OCI-LY1 (cell line): ENCODE results near the gene TRIM7.

Experiments
- H2AFZ ChIP-seq: fragments of 200-600 bp; sonication (generic), shearing (Covaris generic); 2 replicates; pipeline ENCODE4 v1.6.0; 2014; ENCODE audit warnings: antibody characterized with exemption, mild to moderate bottlenecking, low read length
- H3F3A ChIP-seq: fragments of 200-600 bp; sonication (generic), shearing (Covaris generic); 2 replicates; pipeline ENCODE4 v1.6.0; 2014; ENCODE audit warnings: mild to moderate bottlenecking, antibody characterized with exemption, low read length, moderate library complexity; ENCODE audit not compliant: insufficient read depth
- H3K27ac ChIP-seq: fragments of 200-600 bp; sonication (generic); 2 replicates; pipeline ENCODE4 v1.5.1; 2014; ENCODE audit warnings: low read length, mixed run types, mild to moderate bottlenecking, low read depth; ENCODE audit not compliant: poor library complexity, severe bottlenecking
- H3K27me3 ChIP-seq: fragments of 200-600 bp; sonication (generic); 2 replicates; pipeline ENCODE4 v1.6.0; 2014; ENCODE audit warnings: antibody characterized with exemption, mild to moderate bottlenecking, low read length, moderate library complexity; ENCODE audit not compliant: insufficient read depth
- H3K36me3 ChIP-seq: fragments of 200-600 bp; sonication (generic); 2 replicates; pipeline ENCODE4 v1.6.1; 2014; ENCODE audit warnings: mild to moderate bottlenecking, antibody characterized with exemption, low read length, moderate library complexity, mixed read lengths; ENCODE audit not compliant: insufficient read depth
- H3K4me1 ChIP-seq: fragments of 200-600 bp; sonication (generic); 2 replicates; pipeline ENCODE4 v1.5.1; 2014; ENCODE audit warnings: mild to moderate bottlenecking, low read length, moderate library complexity; ENCODE audit not compliant: insufficient read depth, severe bottlenecking
- H3K4me2 ChIP-seq: fragments of 200-600 bp; sonication (generic), shearing (Covaris generic); 2 replicates; pipeline ENCODE4 v1.6.1; 2014; ENCODE audit warnings: low read length
- H3K4me3 ChIP-seq: fragments of 200-600 bp; sonication (generic); 2 replicates; pipeline ENCODE4 v1.5.1; 2014; ENCODE audit warnings: low read length, low read depth, mild to moderate bottlenecking, mixed read lengths; ENCODE audit not compliant: poor library complexity, severe bottlenecking
- H3K79me2 ChIP-seq: fragments of 200-600 bp; shearing (Covaris generic); 2 replicates; pipeline ENCODE4 v1.6.1; 2016; ENCODE audit warnings: mixed run types, low read length, mixed read lengths; ENCODE audit not compliant: insufficient read depth
- H3K9ac ChIP-seq: fragments of 200-600 bp; sonication (generic), shearing (Covaris generic); 2 replicates; pipeline ENCODE4 v1.6.1; 2014; ENCODE audit warnings: mild to moderate bottlenecking, low read length, mixed read lengths
- H3K9me2 ChIP-seq: fragments of 200-600 bp; sonication (generic), shearing (Covaris generic); 2 replicates; pipeline ENCODE4 v1.6.1; 2014; ENCODE audit warnings: low read depth, mild to moderate bottlenecking, low read length, mixed read lengths
- H3K9me3 ChIP-seq: fragments of 200-600 bp; shearing (Covaris generic); 2 replicates; pipeline ENCODE4 v1.6.1; 2014; ENCODE audit warnings: low read length, mixed read lengths
- H4K20me1 ChIP-seq: fragments of 200-600 bp; sonication (generic), shearing (Covaris generic); 2 replicates; pipeline ENCODE4 v1.6.0; 2016; ENCODE audit warnings: mild to moderate bottlenecking, low read length; ENCODE audit not compliant: insufficient read depth
- EZH2 ChIP-seq: fragments of 200-600 bp; sonication (generic), shearing (Covaris generic); IDR thresholded peaks from 2 replicates; pipeline ENCODE4 v1.8.0; 2017; ENCODE audit warnings: borderline replicate concordance, mixed run types, mild to moderate bottlenecking, antibody characterized with exemption, low read length, moderate library complexity, mixed read lengths
- TF ChIP-seq, protein P1 (sequence below): fragments of 200-600 bp; sonication (generic), shearing (Covaris generic); IDR thresholded peaks from 2 replicates; pipeline ENCODE4 v1.5.1; 2017; ENCODE audit warnings: mild to moderate bottlenecking, antibody characterized with exemption, low read length, moderate library complexity, mixed read lengths

TRIM7 gene

GRCh38 chr5:181231432-181231831 lies 26.4 kb upstream of the TRIM7 start:
- TF ChIP-seq EZH2 = no peak
- TF ChIP-seq, protein P1, sequence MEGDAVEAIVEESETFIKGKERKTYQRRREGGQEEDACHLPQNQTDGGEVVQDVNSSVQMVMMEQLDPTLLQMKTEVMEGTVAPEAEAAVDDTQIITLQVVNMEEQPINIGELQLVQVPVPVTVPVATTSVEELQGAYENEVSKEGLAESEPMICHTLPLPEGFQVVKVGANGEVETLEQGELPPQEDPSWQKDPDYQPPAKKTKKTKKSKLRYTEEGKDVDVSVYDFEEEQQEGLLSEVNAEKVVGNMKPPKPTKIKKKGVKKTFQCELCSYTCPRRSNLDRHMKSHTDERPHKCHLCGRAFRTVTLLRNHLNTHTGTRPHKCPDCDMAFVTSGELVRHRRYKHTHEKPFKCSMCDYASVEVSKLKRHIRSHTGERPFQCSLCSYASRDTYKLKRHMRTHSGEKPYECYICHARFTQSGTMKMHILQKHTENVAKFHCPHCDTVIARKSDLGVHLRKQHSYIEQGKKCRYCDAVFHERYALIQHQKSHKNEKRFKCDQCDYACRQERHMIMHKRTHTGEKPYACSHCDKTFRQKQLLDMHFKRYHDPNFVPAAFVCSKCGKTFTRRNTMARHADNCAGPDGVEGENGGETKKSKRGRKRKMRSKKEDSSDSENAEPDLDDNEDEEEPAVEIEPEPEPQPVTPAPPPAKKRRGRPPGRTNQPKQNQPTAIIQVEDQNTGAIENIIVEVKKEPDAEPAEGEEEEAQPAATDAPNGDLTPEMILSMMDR = no peak
- Histone ChIP-seq H3K36me3 (peaks cover 70% of the 10 kb centered on the region), H4K20me1 (no peaks in the 10 kb centered on the region), H3K27ac (no peak overlapping the region), H3K9ac (no peak overlapping the region), H3K9me3 (no peaks in the 10 kb centered on the region), H3K4me2 (no peak overlapping the region), H3K9me2 (no peaks in the 10 kb centered on the region), H3K4me1 (peaks cover 30% of the 10 kb centered on the region), H3K4me3 (no peak overlapping the region), H3K79me2 (no peaks in the 10 kb centered on the region), H3F3A (peaks cover 13% of the 10 kb centered on the region; the same call in 1 of the 2 replicates), H3K27me3 (no peaks in the 10 kb centered on the region), H2AFZ (no peak overlapping the region)

DNA sequence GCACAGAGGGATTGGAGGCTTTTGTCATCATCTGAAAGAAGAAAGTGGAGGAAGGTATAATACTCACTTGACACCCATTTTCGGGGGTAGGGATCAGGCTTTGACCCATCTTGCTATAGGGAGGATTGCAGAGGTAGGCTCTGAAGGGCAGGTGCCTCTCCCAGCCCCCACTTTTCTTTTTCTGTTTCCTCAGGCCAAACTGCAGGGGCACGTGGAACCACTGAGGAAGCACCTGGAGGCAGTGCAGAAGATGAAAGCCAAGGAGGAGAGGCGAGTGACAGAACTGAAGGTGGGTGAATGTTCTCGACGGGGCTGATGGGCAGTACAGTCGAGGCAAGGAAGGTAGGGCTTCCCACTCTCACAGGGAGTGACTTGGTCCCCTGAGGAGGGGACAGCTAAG lies 25.6 kb upstream of the TRIM7 start:
- H3K9ac ChIP-seq = no peak overlapping the region
- no peak overlapping the region for H3K4me3 ChIP-seq
- TF ChIP-seq, protein P1 = no peak
- TF ChIP-seq EZH2 = no peak
- peaks cover 32% of the 10 kb centered on the region for H3K4me1 ChIP-seq
- no peak overlapping the region for H2AFZ ChIP-seq
- H3K36me3 ChIP-seq = peaks cover 63% of the 10 kb centered on the region
- no peaks in the 10 kb centered on the region for H3K27me3 ChIP-seq
- no peaks in the 10 kb centered on the region for H3K9me3 ChIP-seq
- no peaks in the 10 kb centered on the region for H3K9me2 ChIP-seq
- peaks cover 7% of the 10 kb centered on the region; the same call in 1 of the 2 replicates for H3F3A ChIP-seq
- H3K27ac ChIP-seq = peak overlapping the region; percentile 48
- H3K4me2 ChIP-seq = no peak overlapping the region
- no peaks in the 10 kb centered on the region for H3K79me2 ChIP-seq
- H4K20me1 ChIP-seq = no peaks in the 10 kb centered on the region

DNA sequence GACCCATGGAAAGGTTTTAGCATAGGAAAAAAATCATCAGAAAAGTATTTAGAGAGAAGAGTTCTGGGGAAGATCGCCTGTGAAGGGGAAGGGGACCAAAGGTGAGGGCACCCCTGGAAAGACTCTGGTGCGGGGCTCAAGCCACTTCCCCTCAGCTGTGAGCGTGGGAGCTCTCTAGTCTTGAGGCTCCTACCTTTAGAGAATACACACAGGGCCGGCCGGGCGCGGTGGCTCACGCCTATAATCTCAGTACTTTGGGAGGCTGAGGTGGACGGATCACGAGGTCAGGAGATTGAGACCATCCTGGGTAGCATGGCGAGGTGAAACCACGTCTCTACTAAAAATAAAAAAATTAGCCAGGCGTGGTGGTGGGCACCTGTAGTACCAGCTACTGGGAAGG lies 25.0 kb upstream of the TRIM7 start:
- no peak for TF ChIP-seq EZH2
- TF ChIP-seq, protein P1 = no peak
- peaks cover 63% of the 10 kb centered on the region for H3K36me3 ChIP-seq

More for the DNA sequence above, 25.0 kb upstream of the TRIM7 start:
- Histone ChIP-seq H3K27ac (peak overlapping the region; percentile 48), H3K4me2 (no peak overlapping the region; the same call in 1 of the 2 replicates), H3F3A (peaks cover 7% of the 10 kb centered on the region; the same call in 1 of the 2 replicates), H3K9me2 (no peaks in the 10 kb centered on the region), H3K27me3 (no peaks in the 10 kb centered on the region), H3K79me2 (no peaks in the 10 kb centered on the region), H3K9me3 (no peaks in the 10 kb centered on the region), H2AFZ (no peak overlapping the region), H3K4me1 (peaks cover 32% of the 10 kb centered on the region), H4K20me1 (no peaks in the 10 kb centered on the region), H3K9ac (no peak overlapping the region), H3K4me3 (no peak overlapping the region)
